NCI-H446 (cell line): ENCODE measurements around the gene HOXA3.
A peak's percentile ranks its signal among the peaks of the same experiment; 100 is the strongest.

Source experiments
- DNase-seq, 2 experiments: peaks; one replicate each; lab custom pipeline; 2025; lab: John Stamatoyannopoulos, UW

HOXA3 gene

DNA sequence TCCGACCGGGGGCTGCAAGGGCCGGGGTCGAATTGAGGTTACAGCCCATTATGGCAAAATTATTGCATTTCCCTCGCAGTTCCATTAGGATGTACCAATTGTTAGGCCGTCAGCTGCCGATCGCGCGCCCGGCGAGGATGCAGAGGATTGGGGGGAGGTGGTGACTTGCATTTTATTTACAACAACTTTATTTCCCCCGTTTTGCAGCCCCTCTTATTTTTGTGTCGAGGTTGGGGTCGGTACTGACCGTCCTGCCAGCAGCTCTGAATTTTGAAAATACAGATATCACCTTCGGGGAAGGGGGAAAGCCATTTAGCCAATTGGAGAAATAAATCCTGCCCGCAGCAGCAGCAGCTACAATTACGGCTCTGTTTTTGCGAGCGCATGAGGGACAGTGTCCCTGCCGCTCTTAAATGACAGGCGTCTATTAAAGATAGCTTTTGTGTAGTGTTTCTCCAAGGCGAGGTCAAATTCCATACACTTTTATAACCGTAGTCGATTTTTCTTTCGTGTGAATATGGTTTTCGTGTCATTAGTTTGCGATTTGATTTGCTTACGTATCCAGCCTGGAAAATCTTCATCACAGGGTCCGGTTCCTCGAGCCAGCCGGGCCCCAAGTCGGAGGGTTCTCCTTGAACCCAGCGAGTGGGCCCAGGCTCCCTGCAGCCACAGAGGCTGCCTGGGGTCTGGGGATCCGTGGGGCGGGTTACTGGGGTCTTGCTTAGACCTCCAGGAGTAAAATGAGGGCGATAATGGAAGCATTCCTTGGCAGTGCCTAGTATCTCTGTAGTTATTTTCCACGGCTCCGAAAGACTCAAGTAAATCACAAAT is 8.2 kb downstream of the HOXA3 start:
- DNase-seq, result no peak

DNA sequence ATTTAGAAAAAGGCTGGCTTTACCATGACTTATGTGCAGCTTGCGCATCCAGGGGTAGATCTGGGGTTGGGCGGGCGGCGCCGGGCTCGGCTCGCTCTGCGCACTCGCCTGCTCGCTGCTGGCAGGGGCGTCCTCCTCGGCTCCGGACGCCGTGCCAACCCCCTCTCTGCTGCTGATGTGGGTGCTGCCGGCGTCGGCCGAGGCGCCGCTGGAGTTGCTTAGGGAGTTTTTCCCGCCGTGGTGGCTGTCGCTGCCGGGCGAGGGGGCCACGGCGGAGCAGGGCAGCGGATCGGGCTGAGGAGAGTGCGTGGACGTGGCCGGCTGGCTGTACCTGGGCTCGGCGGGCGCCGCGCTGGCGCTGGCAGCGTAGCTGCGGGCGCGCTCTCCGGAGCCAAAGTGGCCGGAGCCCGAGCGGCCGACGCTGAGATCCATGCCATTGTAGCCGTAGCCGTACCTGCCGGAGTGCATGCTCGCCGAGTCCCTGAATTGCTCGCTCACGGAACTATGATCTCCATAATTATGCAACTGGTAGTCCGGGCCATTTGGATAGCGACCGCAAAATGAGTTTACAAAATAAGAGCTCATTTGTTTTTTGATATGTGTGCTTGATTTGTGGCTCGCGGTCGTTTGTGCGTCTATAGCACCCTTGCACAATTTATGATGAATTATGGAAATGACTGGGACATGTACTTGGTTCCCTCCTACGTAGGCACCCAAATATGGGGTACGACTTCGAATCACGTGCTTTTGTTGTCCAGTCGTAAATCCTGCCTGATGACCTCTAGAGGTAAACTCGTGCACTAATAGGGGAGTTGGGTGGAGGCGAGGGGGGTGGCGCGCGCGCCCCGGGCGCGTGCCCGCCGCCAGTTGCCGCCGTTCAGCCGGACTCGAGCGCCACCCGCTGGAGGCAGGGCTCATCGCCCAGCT is 9.1 kb downstream of the HOXA3 start, which contains the start of gene HOXA5:
Gene HOXA5, minus strand, starts transcription at position 659 of the 927 bp plus-strand sequence. Its CDS starts 74 bp downstream, at position 585.
- no peak for DNase-seq

GRCh38 chr7:27142580-27143022 is 9.8 kb downstream of the HOXA3 start:
- no peak for DNase-seq

DNA sequence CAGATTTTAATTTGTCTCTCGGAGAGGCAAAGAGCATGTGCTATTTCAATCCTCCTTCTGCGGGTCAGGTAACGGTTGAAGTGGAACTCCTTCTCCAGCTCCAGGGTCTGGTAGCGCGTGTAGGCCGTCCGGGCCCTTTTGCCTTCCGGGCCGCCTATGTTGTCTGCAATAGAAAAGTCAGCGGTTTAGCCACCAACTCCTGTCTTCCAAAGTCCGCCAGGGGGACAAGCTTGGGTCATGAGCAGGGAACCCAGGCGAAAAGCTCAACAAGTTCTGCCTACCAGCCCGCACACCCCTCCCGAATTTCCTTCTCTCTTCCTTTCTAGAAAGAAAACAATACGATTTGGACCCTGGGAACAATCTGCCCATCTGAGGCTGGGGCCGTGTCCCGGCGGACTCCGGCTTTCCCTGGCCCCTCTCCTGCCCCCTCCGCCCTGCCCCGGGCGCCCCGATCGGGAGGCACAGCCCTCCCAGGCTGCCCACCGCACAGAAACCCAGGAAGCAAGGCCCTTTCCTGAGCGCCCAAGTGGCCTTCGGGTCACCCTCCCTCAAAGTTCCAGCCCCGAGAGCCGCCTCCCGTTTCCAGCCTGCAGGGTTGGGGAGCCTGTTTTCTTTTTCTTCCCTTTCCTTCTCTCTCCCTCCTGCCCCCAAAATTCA is 10.3 kb downstream of the HOXA3 start:
- DNase-seq, result no peak

GRCh38 chr7:27141137-27141922 is 11.1 kb downstream of the HOXA3 start:
- no peak for DNase-seq

- DNase-seq, result no peak
Measured at GRCh38 chr7:27140126-27140857, 12.1 kb downstream of the HOXA3 start.

GRCh38 chr7:27139334-27140125 is 12.9 kb downstream of the HOXA3 start:
- DNase-seq, result no peak

GRCh38 chr7:27138985-27139333 is 13.4 kb downstream of the HOXA3 start:
- DNase-seq, result no peak

DNA sequence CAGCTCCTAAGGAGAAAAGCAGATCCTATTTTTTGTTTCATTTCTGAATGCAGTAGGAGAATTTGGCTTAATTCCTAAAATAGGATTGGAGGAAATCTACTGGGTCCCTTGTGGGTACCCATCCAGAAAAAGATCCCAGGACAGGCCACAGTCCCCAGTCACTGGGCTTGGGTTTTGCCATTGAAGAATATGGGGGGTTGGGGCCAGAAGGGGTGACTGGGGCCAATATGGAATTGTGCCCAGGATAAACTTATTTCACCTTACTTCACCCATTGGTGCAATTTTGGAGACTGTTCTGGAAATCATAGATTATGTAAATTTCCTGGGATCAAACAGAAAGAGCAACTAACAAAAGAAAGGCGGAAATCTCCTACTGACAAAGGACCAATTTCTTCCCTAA is 13.9 kb downstream of the HOXA3 start:
- DNase-seq, result no peak

DNA sequence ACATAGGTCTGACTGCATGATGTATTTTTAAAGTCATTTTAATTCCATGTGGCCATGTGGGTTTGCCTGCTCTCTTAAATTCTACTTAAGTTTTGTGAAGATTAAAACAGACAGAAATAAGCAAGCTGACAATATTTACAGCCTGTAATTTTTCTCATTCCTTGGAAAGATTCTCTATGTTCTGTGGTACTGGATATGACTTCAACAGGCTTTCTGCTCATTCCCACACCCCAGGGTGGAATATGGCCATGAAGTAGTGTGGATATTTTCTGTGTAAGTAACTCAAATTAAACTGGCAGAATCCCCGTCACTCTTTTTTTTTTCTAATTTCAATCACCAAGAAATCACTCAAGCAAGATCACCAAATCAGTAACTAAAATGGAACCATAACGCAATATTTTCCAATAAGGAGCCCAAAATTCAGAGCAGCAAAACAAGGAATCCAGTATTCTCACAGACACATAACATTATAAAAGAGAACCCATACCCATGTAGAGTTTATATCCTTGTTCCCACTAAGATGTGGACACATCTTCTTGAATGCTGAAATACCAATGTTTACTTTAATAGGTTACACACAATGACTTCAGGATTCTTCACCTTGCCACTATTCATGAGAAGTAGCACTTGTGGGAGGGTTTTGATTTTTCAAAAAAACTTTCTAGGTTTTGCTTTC is 14.6 kb downstream of the HOXA3 start:
- DNase-seq, result no peak

GRCh38 chr7:27134392-27134791 is 18.0 kb downstream of the HOXA3 start:
- DNase-seq, result no peak

- no peak for DNase-seq
Measured at GRCh38 chr7:27133409-27134231, 18.8 kb downstream of the HOXA3 start.

DNA sequence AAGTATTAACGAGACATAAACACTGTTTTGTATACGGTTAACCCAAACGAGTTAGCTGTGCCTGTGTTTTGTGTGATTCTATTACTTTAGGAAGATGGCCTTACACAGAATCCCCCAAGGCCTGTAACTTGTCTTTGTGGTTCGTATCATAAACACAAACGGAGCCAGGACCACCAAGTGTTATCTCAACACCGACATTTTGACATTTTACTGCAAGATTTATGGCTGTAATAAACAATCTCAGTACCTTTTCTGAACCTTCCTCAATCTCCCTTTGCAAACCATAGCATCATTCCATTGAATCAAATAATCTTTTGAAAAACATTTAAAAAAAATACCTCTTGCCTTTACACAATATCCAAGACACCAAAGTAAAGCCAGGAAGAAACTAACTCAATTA is 19.4 kb downstream of the HOXA3 start:
- DNase-seq, result no peak

DNA sequence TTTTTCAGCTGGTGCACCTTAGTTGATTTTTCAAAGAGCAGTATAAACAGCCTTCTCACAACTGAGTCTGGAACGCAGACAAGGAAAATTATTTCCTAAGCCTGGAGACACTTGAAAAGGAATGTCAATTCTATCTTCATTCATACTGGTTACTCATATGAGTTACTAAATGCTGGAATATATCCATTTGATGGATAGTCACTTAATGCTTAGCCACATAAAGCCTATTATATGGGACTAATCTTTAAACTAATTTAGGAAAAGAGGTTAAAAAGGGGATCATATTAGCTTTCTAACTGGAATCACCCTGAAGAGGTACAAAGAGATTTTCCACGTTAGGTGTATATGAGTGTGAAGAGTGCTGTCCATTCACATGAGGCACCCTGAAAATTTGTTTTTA is 20.2 kb downstream of the HOXA3 start:
- DNase-seq, result no peak

- DNase-seq, result no peak
Measured at GRCh38 chr7:27131390-27131819, 21.0 kb downstream of the HOXA3 start.

GRCh38 chr7:27130540-27131389 is 21.6 kb downstream of the HOXA3 start, which contains the start of gene HOXA4:
Gene HOXA4, minus strand, starts transcription at chr7:27130757. Its CDS starts 24 bp downstream, at chr7:27130733.
- peak in 1 of 2 experiments; percentile 33 for DNase-seq
